Measurements from ENCODE around the gene CD40.

The CD40 gene

GRCh38 chr20:46169245-46170171 lies 51.4 kb downstream of the CD40 start:
- no peak overlapping the region for H3K4me3 ChIP-seq (replicated peaks; ENCODE audit: low read depth, low read length)
- TF ChIP-seq CTCF (IDR thresholded peaks at IDR 0.05; ENCODE audit: low read length, missing control alignments) = no peak
- no peak for DNase-seq (ENCODE audit: low read depth)

- H3K4me3 ChIP-seq (replicated peaks; ENCODE audit: low read depth, low read length) = no peak overlapping the region
- no peak for DNase-seq (ENCODE audit: low read depth)
- TF ChIP-seq CTCF (IDR thresholded peaks at IDR 0.05; ENCODE audit: low read length, missing control alignments) = no peak
Observed at GRCh38 chr20:46171476-46171875, 53.4 kb downstream of the CD40 start.

GRCh38 chr20:46171909-46172308 lies 53.8 kb downstream of the CD40 start:
- H3K4me3 ChIP-seq (replicated peaks; ENCODE audit: low read depth, low read length) = no peak overlapping the region
- DNase-seq (ENCODE audit: low read depth) = no peak
- no peak for TF ChIP-seq CTCF (IDR thresholded peaks at IDR 0.05; ENCODE audit: low read length, missing control alignments)

- TF ChIP-seq CTCF (IDR thresholded peaks at IDR 0.05; ENCODE audit: low read length, missing control alignments) = no peak
- no peak overlapping the region for H3K4me3 ChIP-seq (replicated peaks; ENCODE audit: low read depth, low read length)
- no peak for DNase-seq (ENCODE audit: low read depth)
Observed at GRCh38 chr20:46172455-46172854, 54.3 kb downstream of the CD40 start.

GRCh38 chr20:46172961-46173536 lies 54.9 kb downstream of the CD40 start:
- no peak for TF ChIP-seq CTCF (IDR thresholded peaks at IDR 0.05; ENCODE audit: low read length, missing control alignments)
- no peak overlapping the region for H3K4me3 ChIP-seq (replicated peaks; ENCODE audit: low read depth, low read length)
- no peak for DNase-seq (ENCODE audit: low read depth)

- H3K4me3 ChIP-seq (replicated peaks; ENCODE audit: low read depth, low read length) = no peak overlapping the region
- TF ChIP-seq CTCF (IDR thresholded peaks at IDR 0.05; ENCODE audit: low read length, missing control alignments) = no peak
- DNase-seq (ENCODE audit: low read depth) = no peak
Observed at GRCh38 chr20:46173652-46174468, 55.7 kb downstream of the CD40 start.
